ENCODE data around the gene SNX32.

SNX32 gene

DNA sequence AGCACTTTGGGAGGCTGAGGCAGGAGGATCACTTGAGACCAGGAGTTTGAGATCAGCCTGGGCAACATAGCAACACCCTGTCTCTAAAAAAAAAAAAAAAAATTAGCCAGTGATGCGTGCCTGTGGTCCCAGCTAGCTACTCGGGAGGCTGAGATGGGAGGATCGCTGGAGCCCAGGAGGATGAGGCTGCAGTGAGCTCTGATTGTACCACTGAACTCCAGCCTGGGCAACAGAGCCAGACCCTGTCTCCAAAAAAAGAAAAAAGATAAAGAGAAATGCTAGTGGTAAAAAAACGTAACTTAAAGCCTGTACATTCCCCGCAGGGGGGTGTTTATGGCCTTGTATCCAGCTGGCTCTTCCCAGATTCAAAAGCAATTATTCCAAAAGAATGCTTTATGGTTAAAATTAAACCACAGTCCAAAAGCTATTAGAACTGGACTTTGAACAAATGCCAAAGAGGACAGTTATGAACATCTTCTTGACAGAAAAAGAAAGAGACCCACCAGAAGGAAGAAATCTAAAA lies 16.4 kb upstream of the SNX32 start:
- TF ChIP-seq, protein P1, sequence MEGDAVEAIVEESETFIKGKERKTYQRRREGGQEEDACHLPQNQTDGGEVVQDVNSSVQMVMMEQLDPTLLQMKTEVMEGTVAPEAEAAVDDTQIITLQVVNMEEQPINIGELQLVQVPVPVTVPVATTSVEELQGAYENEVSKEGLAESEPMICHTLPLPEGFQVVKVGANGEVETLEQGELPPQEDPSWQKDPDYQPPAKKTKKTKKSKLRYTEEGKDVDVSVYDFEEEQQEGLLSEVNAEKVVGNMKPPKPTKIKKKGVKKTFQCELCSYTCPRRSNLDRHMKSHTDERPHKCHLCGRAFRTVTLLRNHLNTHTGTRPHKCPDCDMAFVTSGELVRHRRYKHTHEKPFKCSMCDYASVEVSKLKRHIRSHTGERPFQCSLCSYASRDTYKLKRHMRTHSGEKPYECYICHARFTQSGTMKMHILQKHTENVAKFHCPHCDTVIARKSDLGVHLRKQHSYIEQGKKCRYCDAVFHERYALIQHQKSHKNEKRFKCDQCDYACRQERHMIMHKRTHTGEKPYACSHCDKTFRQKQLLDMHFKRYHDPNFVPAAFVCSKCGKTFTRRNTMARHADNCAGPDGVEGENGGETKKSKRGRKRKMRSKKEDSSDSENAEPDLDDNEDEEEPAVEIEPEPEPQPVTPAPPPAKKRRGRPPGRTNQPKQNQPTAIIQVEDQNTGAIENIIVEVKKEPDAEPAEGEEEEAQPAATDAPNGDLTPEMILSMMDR (IDR thresholded peaks at IDR 0.05) = no peak

DNA sequence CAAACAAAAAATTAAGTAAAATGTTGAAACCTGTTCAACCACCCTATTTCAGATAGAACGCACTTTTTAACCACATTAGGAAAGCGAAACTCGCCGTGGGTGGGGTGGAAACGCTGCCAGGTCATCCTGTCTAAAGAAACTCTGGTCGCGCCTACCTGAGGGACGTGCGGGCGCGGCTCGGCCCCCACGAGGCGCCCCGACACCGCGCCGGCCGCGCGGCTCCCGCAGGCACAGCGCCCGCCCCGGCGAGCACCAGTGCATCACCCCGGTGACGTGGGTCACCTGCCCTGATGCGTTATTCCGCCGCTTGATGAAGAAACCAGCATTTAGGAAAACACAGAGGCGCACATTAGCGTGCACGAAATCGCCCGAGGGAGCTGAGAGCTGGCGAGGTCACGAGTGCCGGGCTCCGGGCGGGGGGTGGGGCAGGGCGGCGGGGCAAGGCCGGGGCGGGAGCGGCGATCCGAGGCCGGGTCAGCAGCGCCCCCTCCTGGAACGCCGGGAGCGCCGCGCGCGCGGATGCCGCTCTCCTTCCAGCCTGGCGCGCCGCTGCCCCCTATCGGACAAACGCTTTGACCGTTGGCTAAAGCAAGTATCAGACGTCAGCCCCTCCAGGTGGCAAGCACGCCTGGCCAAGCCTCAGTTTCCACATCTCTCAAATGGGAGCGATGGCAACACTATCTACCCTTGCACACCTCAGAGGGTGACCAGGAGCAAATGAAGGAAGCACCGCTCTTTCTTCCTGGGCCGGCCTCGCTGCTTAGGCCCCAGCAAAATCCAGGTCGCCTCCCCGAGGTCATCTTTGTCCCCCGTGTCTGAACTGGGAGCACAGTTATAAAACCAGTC lies 15.7 kb upstream of the SNX32 start:
- H3K9me3 ChIP-seq = no peaks in the 10 kb centered on the region
- H3K27me3 ChIP-seq = no peaks in the 10 kb centered on the region
- peaks cover 32 to 48% of the 10 kb centered on the region in 2 experiments for H3K4me1 ChIP-seq (ENCODE audit: control insufficient read depth in 1 of 2, insufficient read depth in 1 of 2, low read depth in 1 of 2, low read length in 1 of 2)
- no peaks in the 10 kb centered on the region for H3K36me3 ChIP-seq
- peak overlapping the region; percentile 62 to 75 for H3K4me3 ChIP-seq (ENCODE audit: low read depth in 1 of 2, low read length in 1 of 2)
- peak overlapping the region; percentile 94 for H3K27ac ChIP-seq
- TF ChIP-seq, protein P1 (IDR thresholded peaks at IDR 0.05) = peak; percentile 100

More for the DNA sequence above, 16.4 kb upstream of the SNX32 start:
- Histone ChIP-seq H3K4me1 (ENCODE audit: control insufficient read depth in 1 of 2, insufficient read depth in 1 of 2, low read depth in 1 of 2, low read length in 1 of 2) (peaks cover 38 to 54% of the 10 kb centered on the region in 2 experiments), H3K36me3 (no peaks in the 10 kb centered on the region), H3K27ac (peak overlapping the region; percentile 94), H3K27me3 (no peaks in the 10 kb centered on the region), H3K9me3 (no peaks in the 10 kb centered on the region), H3K4me3 (ENCODE audit: low read depth in 1 of 2, low read length in 1 of 2) (peak overlapping the region; percentile 62 to 75)

DNA sequence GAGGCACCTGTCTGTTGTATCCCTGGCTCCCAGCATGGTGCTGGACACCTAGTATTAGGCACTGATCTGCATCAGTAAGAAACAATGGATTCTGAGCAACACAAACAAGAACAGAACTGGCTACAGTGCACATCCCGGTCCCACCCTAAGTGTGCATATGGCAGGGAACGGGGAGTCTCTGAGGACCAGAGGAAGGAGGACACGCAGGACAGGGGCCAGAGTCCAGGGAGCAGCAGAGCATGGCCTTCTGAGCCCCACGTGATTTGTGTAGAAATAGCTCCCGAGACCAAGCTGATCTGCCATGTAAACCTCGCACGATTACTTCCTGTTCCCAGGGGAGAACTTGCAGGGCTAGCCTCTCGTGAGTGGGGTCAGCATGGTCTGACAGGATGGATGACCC lies 12.7 kb upstream of the SNX32 start:
- Histone ChIP-seq H3K4me1 (ENCODE audit: control insufficient read depth in 1 of 2, insufficient read depth in 1 of 2, low read depth in 1 of 2, low read length in 1 of 2) (peaks cover 16 to 32% of the 10 kb centered on the region in 2 experiments), H3K27ac (no peak overlapping the region), H3K36me3 (no peaks in the 10 kb centered on the region), H3K4me3 (ENCODE audit: low read depth in 1 of 2, low read length in 1 of 2) (no peak overlapping the region), H3K27me3 (no peaks in the 10 kb centered on the region), H3K9me3 (no peaks in the 10 kb centered on the region)
- TF ChIP-seq, protein P1 (IDR thresholded peaks at IDR 0.05) = no peak

DNA sequence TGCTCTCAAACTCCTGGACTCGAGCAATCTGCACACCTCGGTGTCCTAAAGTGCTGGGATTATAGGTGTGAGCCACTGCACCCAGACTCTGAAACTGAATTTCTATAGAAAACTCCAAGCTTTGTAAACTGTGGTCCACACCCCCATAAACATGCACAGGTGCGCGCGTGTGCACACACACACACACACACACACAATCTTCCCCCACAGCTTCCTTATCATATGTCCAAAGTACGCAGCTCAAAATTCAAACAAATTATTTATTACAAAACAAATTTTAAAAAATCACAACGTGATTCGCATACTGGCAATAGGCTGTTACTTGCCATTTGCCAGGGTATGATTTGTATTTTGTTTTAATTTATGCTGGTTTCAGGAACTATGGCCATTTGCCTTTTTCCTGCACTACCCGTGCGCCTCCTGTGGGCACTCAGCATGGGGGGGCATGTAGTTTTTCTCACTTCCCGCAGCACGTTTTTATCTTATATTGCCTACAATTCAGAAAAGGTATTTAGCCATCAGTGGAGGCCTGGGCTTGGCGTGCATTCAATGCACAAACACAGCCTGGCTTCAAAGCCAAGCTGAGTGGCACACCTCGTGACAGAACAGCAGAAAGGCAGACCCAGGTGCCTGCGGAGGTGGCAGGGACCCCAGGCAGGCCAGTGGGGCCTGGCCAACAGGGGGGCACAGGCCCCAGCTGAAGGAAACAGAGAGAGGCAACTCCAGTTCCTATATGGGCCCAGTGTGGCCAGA lies 10.8 kb upstream of the SNX32 start:
- H3K4me3 ChIP-seq (ENCODE audit: low read depth in 1 of 2, low read length in 1 of 2) = no peak overlapping the region

More for the DNA sequence above, 10.8 kb upstream of the SNX32 start:
- H3K36me3 ChIP-seq = no peaks in the 10 kb centered on the region
- H3K27me3 ChIP-seq = no peaks in the 10 kb centered on the region
- H3K27ac ChIP-seq = no peak overlapping the region
- H3K9me3 ChIP-seq = no peaks in the 10 kb centered on the region
- H3K4me1 ChIP-seq (ENCODE audit: control insufficient read depth in 1 of 2, insufficient read depth in 1 of 2, low read depth in 1 of 2, low read length in 1 of 2) = peaks cover 0 to 14% of the 10 kb centered on the region in 2 experiments
- TF ChIP-seq, protein P1 (IDR thresholded peaks at IDR 0.05) = no peak

Measured in neutrophil (primary cell).